Activated CD4-positive, alpha-beta T cell treated with anti-CD3 and anti-CD28 coated beads, Interleukin-2, amount 50 U/mL, for 4 hours (primary cell): Measurements from ENCODE around the gene DAPK2.

Experiments used
- DNase-seq, 2 experiments: peaks; one replicate each; pipeline ENCODE4 v3.0.0-alpha.2; 2020

DAPK2 gene

GRCh38 chr15:64052925-64053491 lies 6.7 kb upstream of the DAPK2 start:
- no peak for DNase-seq

- no peak for DNase-seq
Measured at GRCh38 chr15:64051407-64052259, 5.3 kb upstream of the DAPK2 start.

- DNase-seq, result no peak
Measured at GRCh38 chr15:64051093-64051402, 4.8 kb upstream of the DAPK2 start.

- DNase-seq, result no peak
Measured at GRCh38 chr15:64050281-64051092, 4.2 kb upstream of the DAPK2 start.

- no peak for DNase-seq
Measured at GRCh38 chr15:64048781-64049460, 2.6 kb upstream of the DAPK2 start.

GRCh38 chr15:64045774-64046420 lies 388 bp downstream of the DAPK2 start:
- peak in 1 of 2 experiments; percentile 7 for DNase-seq

GRCh38 chr15:64045101-64045435 lies 1.2 kb downstream of the DAPK2 start:
- DNase-seq, result no peak

- no peak for DNase-seq
Measured at GRCh38 chr15:64044300-64045100, 1.8 kb downstream of the DAPK2 start.

GRCh38 chr15:64038878-64039610 lies 7.2 kb downstream of the DAPK2 start:
- DNase-seq, result no peak

GRCh38 chr15:64037966-64038365 lies 8.3 kb downstream of the DAPK2 start:
- DNase-seq, result no peak

- DNase-seq, result no peak
Measured at GRCh38 chr15:64037116-64037515, 9.2 kb downstream of the DAPK2 start.

GRCh38 chr15:64035525-64035924 lies 10.8 kb downstream of the DAPK2 start:
- DNase-seq, result no peak

- no peak for DNase-seq
Measured at GRCh38 chr15:64034519-64034918, 11.8 kb downstream of the DAPK2 start.

- no peak for DNase-seq
Measured at GRCh38 chr15:64032329-64032728, 14.0 kb downstream of the DAPK2 start.

- no peak for DNase-seq
Measured at GRCh38 chr15:64030123-64030522, 16.2 kb downstream of the DAPK2 start.

GRCh38 chr15:64029633-64030032 lies 16.7 kb downstream of the DAPK2 start:
- no peak for DNase-seq

- DNase-seq, result no peak
Measured at GRCh38 chr15:64029110-64029509, 17.2 kb downstream of the DAPK2 start.

GRCh38 chr15:64026591-64026990 lies 19.7 kb downstream of the DAPK2 start:
- no peak for DNase-seq

- DNase-seq, result no peak
Measured at GRCh38 chr15:64024172-64025050, 21.9 kb downstream of the DAPK2 start.

- no peak for DNase-seq
Measured at GRCh38 chr15:64023220-64023619, 23.1 kb downstream of the DAPK2 start.
